Astrocyte (in vitro differentiated cells and primary cell): ENCODE measurements around the gene CCDC142. TPM values are rescaled to one million over a fixed set of nuclear protein-coding genes. Genes with fewer than 3 reads are reported as not detected.

Experiments used
- DNase-seq: peaks from one replicate; pipeline ENCODE4 v3.0.0-alpha.2; 2010; ENCODE audit warnings: low read depth
- FAIRE-seq: peaks from 2 replicates; lab custom pipeline; 2011; peaks lifted over from hg19 to GRCh38; lab: Jason Lieb, UNC
- H2AFZ ChIP-seq: 2 replicates; pipeline ENCODE4 v1.6.0; 2012; ENCODE audit warnings: low read depth, low read length, inconsistent platforms
- H3K27ac ChIP-seq: 2 replicates; pipeline ENCODE4 v1.5.1; 2011; ENCODE audit warnings: low read depth, low read length, inconsistent platforms
- H3K27me3 ChIP-seq: 2 replicates; pipeline ENCODE4 v1.6.0; 2011; ENCODE audit warnings: low read length, inconsistent platforms; ENCODE audit not compliant: insufficient read depth
- H3K36me3 ChIP-seq: 2 replicates; pipeline ENCODE4 v1.5.1; 2011; ENCODE audit warnings: low read length, inconsistent platforms; ENCODE audit not compliant: insufficient read depth
- H3K4me1 ChIP-seq: 2 replicates; pipeline ENCODE4 v1.5.1; 2011; ENCODE audit warnings: low read length, inconsistent platforms; ENCODE audit not compliant: insufficient read depth
- H3K4me2 ChIP-seq: 2 replicates; pipeline ENCODE4 v1.6.0; 2012; ENCODE audit warnings: low read length, inconsistent platforms
- H3K4me3 ChIP-seq: 2 replicates; pipeline ENCODE4 v1.5.1; 2011; ENCODE audit warnings: low read depth, mild to moderate bottlenecking, low read length, inconsistent platforms; ENCODE audit not compliant: insufficient read depth
- H3K79me2 ChIP-seq: 2 replicates; pipeline ENCODE4 v1.6.0; 2012; ENCODE audit warnings: mild to moderate bottlenecking, low read length, inconsistent platforms; ENCODE audit not compliant: insufficient read depth
- H3K9ac ChIP-seq: 2 replicates; pipeline ENCODE4 v1.6.0; 2012; ENCODE audit warnings: mild to moderate bottlenecking, low read length, inconsistent platforms
- H3K9me3 ChIP-seq: 2 replicates; pipeline ENCODE4 v1.5.1; 2012; ENCODE audit warnings: low read depth, mild to moderate bottlenecking, low read length, inconsistent platforms; ENCODE audit not compliant: insufficient read depth
- H4K20me1 ChIP-seq: 2 replicates; pipeline ENCODE4 v1.6.0; 2012; ENCODE audit warnings: low read length, inconsistent platforms; ENCODE audit not compliant: insufficient read depth
- H3K27ac Mint-ChIP-seq: one replicate; pipeline ENCODE4 v1.8.0; 2021; ENCODE audit warnings: mild to moderate bottlenecking, mixed read lengths; ENCODE audit not compliant: unreplicated experiment
- H3K27me3 Mint-ChIP-seq: one replicate; pipeline ENCODE4 v1.8.0; 2021; ENCODE audit warnings: low read depth, mixed read lengths; ENCODE audit not compliant: unreplicated experiment
- H3K36me3 Mint-ChIP-seq: one replicate; pipeline ENCODE4 v1.8.0; 2021; ENCODE audit warnings: low read depth, mixed read lengths; ENCODE audit not compliant: unreplicated experiment
- H3K4me1 Mint-ChIP-seq: one replicate; pipeline ENCODE4 v1.8.0; 2021; ENCODE audit warnings: low read depth, mixed read lengths; ENCODE audit not compliant: unreplicated experiment
- H3K4me3 Mint-ChIP-seq: one replicate; pipeline ENCODE4 v1.8.0; 2021; ENCODE audit warnings: mild to moderate bottlenecking, moderate library complexity, mixed read lengths; ENCODE audit not compliant: unreplicated experiment
- H3K9me3 Mint-ChIP-seq: one replicate; pipeline ENCODE4 v1.8.0; 2021; ENCODE audit warnings: mild to moderate bottlenecking, mixed read lengths; ENCODE audit not compliant: unreplicated experiment
- CTCF ChIP-seq: IDR thresholded peaks from 2 replicates; pipeline ENCODE4 v1.5.1; 2011; ENCODE audit warnings: low read depth, mild to moderate bottlenecking, inconsistent platforms, low read length, moderate library complexity; ENCODE audit not compliant: insufficient read depth
- EZH2 ChIP-seq: IDR thresholded peaks from 2 replicates; pipeline ENCODE4 v1.6.1; 2012; ENCODE audit warnings: mild to moderate bottlenecking, low read length, inconsistent platforms; ENCODE audit not compliant: insufficient read depth
- total RNA-seq: library from RNA; stranded (reverse); gene quantifications from 2 replicates; pipeline ENCODE4 v1.2.1, GENCODE V29; 2021

Gene CCDC142
- total RNA-seq, 1 donor from 2014 or later: 11.2 TPM

GRCh38 chr2:74439373-74439772 is 43.4 kb downstream of the CCDC142 start:
- peak overlapping the region; percentile 90 for H3K4me3 Mint-ChIP-seq

GRCh38 chr2:74438248-74438647 is 44.5 kb downstream of the CCDC142 start:
- H4K20me1 ChIP-seq: peaks cover 38% of the 10 kb centered on the region
- TF ChIP-seq EZH2 (no peak), CTCF (no peak)
- H3K27ac ChIP-seq: no peak overlapping the region
- H3K79me2 ChIP-seq: peaks cover 30% of the 10 kb centered on the region
- Mint-ChIP-seq H3K36me3 (peaks cover 6% of the 10 kb centered on the region), H3K27me3 (peaks cover 1% of the 10 kb centered on the region), H3K4me1 (peaks cover 24% of the 10 kb centered on the region), H3K4me3 (peak overlapping the region; percentile 90), H3K9me3 (no peaks in the 10 kb centered on the region), H3K27ac (peak overlapping the region; percentile 41)
- H3K9me3 ChIP-seq: no peaks in the 10 kb centered on the region
- peaks cover 39% of the 10 kb centered on the region for H3K4me1 ChIP-seq
- H2AFZ ChIP-seq: no peak overlapping the region
- H3K36me3 ChIP-seq: no peaks in the 10 kb centered on the region
- H3K27me3 ChIP-seq: peaks cover 10% of the 10 kb centered on the region
- H3K4me2 ChIP-seq: peak overlapping the region; percentile 29
- no peak for FAIRE-seq
- no peak overlapping the region for H3K9ac ChIP-seq
- DNase-seq: no peak
- H3K4me3 ChIP-seq: no peak overlapping the region

More at GRCh38 chr2:74439373-74439772, 43.4 kb downstream of the CCDC142 start:
- Mint-ChIP-seq H3K27ac (peak overlapping the region; percentile 88), H3K27me3 (peaks cover 1% of the 10 kb centered on the region), H3K36me3 (peaks cover 6% of the 10 kb centered on the region), H3K9me3 (no peaks in the 10 kb centered on the region), H3K4me1 (peaks cover 25% of the 10 kb centered on the region)
- Histone ChIP-seq H3K79me2 (peaks cover 30% of the 10 kb centered on the region), H3K4me1 (peaks cover 46% of the 10 kb centered on the region), H3K9ac (peak overlapping the region; percentile 81), H3K36me3 (no peaks in the 10 kb centered on the region), H3K9me3 (no peaks in the 10 kb centered on the region), H3K4me2 (peak overlapping the region; percentile 96), H4K20me1 (peaks cover 38% of the 10 kb centered on the region), H2AFZ (peak overlapping the region; percentile 80), H3K27me3 (peaks cover 10% of the 10 kb centered on the region), H3K4me3 (peak overlapping the region; percentile 75), H3K27ac (no peak overlapping the region)
- FAIRE-seq (no peak), DNase-seq (no peak)
- TF ChIP-seq EZH2 (no peak), CTCF (no peak)

- no peak overlapping the region for H3K4me3 Mint-ChIP-seq
- peaks cover 30% of the 10 kb centered on the region for H3K79me2 ChIP-seq
These were observed 45.7 kb downstream of the CCDC142 start for GRCh38 chr2:74436848-74437695.

More at GRCh38 chr2:74436848-74437695, 45.7 kb downstream of the CCDC142 start:
- TF ChIP-seq CTCF (no peak), EZH2 (no peak)
- Histone ChIP-seq H3K9me3 (no peaks in the 10 kb centered on the region), H3K4me2 (peak overlapping the region; percentile 52), H3K27me3 (peaks cover 9% of the 10 kb centered on the region), H3K4me1 (peaks cover 39% of the 10 kb centered on the region), H2AFZ (no peak overlapping the region), H3K27ac (no peak overlapping the region), H3K4me3 (no peak overlapping the region), H3K9ac (peak overlapping the region; percentile 22), H4K20me1 (peaks cover 38% of the 10 kb centered on the region), H3K36me3 (no peaks in the 10 kb centered on the region)
- no peaks in the 10 kb centered on the region for H3K27me3 Mint-ChIP-seq
- no peak for FAIRE-seq
- no peaks in the 10 kb centered on the region for H3K9me3 Mint-ChIP-seq
- DNase-seq: no peak
- peaks cover 6% of the 10 kb centered on the region for H3K36me3 Mint-ChIP-seq
- no peak overlapping the region for H3K27ac Mint-ChIP-seq
- H3K4me1 Mint-ChIP-seq: peaks cover 24% of the 10 kb centered on the region
